ENCODE data around the gene PPM1E.
A peak's percentile ranks its signal among the peaks of the same experiment; 100 is the strongest.
"Not testable (repeated sequence)": the region's sequence is repeated elsewhere in the genome, so short reads cannot be mapped to it uniquely, and the experiment has no call there.

PPM1E gene

DNA sequence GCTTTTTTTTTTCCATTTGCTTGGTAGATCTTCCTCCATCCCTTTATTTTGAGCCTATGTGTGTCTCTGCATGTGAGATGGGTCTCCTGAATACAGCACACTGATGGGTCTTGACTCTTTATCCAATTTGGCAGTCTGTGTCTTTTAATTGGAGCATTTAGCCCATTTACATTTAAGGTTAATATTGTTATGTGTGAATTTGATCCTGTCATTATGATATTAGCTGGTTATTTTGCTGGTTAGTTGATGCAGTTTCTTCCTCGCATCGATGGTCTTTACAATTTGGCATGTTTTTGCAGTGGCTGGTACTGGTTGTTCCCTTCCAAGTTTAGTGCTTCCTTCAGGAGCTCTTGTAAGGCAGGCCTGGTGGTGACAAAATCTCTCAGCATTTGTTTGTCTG lies 94.5 kb downstream of the PPM1E start:
- not testable (repeated sequence) for DNase-seq

- DNase-seq = no peak
These were observed 109.6 kb downstream of the PPM1E start for GRCh38 chr17:58865301-58865700.

DNA sequence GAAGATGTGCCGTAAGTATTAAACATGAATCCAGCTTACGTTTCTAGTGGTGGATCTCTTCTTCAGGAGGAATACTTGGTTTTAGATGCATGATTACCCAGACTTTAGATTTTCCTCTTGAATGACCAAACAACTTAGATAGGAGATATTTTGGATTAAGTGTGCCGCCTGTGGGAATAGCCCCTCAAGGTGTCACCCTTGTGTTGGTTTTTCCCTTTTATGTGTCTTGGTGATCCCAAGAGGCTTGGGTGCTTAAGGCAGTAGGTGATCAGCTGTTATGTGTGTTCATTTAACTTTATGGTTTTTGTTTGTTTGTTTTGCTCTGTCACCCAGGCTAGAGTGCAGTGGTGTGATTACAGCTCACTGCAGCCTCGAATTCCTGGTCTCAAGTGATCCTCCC lies 115.1 kb downstream of the PPM1E start:
- peak; percentile 10 for DNase-seq

DNA sequence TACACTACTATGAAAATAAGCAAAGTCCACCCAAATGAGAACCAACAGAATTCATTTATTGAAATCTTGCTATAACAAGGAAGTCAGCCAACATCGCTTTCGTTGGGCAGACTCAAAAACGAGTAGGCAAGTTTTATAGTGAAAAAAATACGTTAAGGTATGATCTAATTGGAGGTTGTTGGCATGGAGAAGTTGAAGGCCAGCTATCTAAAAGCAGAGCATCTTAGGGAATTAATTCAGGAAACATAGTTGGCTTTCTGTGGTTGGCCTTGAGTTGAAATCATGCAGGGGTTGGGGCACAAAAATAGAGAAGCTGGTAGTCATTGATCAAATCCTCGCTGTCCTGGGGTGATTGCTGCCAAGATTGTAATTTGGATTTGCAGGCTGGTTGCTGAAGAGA lies 118.3 kb downstream of the PPM1E start:
- no peak for DNase-seq

GRCh38 chr17:58875261-58875660 lies 119.6 kb downstream of the PPM1E start:
- no peak for DNase-seq

DNA sequence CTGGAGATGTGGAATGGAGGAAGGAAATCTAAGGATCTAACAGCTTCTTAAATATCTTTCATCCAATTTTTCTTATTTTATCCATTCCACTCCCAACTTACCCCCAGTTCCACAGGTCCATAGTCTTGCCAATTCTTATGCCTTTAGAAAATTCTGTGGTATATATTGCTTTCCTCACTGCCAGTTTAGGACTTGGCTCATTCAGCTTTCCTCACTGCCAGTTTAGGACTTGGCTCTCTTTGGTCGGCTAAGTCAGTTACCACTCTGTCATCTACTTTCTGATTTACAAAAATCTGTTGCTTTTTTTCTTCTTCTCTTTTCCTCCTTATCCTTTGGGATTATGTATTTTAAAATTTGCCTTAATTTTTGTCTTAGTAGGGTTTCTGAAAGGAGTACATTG lies 128.5 kb downstream of the PPM1E start:
- DNase-seq = no peak

DNA sequence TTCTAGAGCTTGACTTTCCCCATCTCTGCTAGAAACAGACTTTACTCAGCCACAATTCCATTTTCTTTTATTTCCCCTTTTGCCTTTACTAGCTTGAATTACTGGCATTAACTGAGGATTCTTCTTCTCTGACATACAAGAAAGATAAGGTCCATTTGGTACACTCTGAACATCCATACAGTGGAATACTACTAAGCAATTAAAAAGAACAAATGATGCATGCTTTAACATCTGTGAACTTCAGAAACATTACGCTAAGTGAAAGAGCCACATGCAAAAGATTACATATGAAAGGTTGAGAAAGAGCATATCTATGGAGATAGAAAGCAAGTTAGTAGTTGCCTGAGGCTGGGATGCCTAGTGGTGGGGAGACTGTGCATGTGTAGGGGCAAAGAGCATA lies 130.9 kb downstream of the PPM1E start:
- no peak for DNase-seq

DNA sequence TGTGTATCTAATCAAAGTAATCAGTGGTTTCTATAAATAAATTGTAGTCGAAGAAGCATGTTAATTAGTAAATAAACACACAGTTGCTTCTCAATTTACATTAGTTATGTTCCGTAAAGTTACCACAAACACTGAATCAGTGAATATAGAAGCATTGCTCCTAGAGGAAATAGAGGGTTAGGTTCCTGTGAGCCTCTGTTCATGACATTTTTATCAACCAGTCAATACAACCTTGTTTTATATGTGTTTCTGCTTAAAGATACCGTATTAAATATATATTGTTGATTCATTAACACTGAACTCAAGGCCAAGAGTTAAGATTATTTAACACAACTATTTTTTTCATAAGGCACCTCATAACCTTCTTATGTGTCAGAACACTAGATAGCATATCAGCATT lies 134.3 kb downstream of the PPM1E start:
- DNase-seq = no peak

- DNase-seq = no peak
These were observed 143.5 kb downstream of the PPM1E start for GRCh38 chr17:58899191-58899590.

DNA sequence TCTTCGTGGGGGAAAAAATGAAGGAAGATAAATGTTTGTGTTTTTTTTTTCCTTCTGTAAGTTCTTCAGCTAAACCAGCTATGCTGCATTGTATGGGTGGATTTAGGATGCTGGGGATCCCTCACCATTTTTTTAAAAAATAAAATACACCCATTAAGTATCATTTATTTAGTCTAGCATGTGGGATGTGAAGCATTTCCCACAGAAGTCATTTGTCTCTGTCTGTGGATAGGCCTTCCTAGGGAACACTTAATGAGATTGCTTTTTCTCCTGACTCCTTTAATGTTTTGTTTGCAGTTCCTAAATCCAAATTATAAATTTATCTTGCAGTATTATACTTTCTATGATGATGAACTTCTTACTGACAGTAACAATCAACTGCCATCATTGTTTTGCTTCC lies 146.7 kb downstream of the PPM1E start:
- no peak for DNase-seq

DNA sequence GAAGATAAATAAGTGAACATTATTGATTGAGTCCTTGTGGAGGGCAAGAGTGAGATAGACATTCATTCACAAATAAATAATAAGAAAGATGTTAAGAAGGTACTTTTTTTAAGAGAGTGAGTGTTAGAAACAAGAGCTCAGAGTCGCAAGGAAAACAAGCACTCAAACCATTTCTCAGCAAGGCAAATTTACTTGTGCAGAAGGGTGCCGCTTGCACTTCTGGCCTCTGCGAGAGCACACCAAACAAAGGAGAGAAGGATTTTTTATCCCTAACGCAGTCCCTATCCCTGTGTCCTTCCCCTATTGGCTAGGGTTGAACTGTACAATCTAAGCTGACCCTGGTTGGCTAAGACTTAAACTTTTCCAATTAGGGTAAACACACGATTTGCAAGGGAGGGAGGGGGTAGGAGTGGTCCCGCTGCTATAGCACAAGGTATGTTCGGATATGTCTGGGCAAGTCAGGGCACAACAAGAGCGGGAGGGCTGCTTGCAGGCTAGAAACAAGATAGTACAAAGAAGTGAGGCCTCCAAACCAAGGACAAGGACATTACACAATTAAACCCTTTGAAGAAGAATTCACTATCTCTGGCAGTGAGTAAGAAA lies 156.2 kb downstream of the PPM1E start:
- DNase-seq = peak; percentile 4

- DNase-seq = no peak
These were observed 157.9 kb downstream of the PPM1E start for GRCh38 chr17:58913552-58913951.

DNA sequence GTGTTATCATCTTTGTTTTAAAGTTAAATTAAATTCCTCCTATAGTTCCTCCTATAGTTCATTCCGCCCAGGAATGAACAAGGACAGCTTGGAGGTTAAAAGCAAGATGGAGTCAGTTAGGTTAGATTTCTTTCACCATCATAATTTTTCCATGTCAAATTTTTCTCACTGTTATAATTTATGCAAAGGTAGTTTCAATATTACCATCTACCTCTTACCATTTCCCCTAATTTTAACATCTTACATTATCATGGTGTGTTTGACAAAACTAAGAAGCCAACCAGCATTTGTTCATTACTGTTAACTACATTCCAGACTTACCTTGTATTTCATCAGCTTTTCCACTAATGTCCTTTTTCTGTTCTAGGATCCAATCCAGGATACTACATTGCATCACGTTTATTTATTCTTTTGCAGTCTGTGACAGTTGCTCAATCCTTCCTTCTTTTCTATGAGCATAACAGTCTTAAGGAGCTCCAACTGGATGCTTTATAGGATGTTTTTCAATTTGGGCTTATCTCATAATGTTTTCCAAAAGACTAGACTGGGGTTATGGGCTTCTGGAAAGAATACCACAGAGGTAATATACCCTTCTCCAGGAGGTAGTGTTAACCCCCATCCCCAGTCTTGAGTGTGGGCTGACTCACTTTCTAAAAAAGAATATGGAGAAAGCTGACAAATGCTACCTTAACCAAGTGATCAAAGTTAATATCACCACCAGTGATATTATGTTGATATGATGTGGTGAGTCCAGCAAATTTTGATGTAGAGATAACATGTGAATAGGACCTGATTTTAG lies 158.5 kb downstream of the PPM1E start:
- no peak for DNase-seq

- DNase-seq = no peak
These were observed 161.6 kb downstream of the PPM1E start for GRCh38 chr17:58917228-58917627.

DNA sequence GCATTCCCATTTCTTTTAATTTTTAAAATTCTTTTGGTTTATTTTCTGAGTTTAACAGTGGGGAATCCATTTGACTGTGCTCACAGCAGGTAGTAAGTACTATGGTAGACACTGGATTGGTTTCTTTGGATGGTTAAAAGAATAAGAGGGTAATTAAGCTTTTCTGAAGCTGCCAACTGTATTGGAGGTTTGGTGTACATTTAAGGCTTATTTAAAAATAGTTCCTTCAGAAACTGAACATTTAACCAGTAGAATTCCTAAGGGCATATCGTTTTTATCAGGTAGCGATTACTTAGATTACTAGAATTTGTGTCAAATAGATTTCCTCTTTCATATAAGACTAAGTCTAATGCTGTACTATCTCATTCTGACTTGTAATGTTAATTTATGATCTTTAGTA lies 162.4 kb downstream of the PPM1E start:
- DNase-seq = no peak

DNA sequence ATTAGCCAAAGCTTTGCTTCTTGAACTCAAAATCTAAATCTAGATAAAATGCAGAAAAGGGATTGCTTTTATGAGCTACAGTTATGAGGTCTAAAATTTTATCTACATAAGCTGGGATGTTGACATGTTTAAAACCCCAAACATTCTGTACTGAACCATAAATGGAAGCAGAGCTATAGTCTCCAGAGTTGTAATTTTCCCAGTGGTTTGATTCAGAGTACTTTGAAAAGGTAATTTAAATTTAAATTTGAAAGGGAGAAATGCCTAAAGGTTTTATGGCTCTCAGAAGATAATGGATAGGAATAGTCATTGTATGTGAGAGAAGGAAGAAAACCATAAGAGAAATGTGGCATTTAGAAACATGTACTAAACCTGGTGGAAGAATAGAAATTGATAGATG lies 163.2 kb downstream of the PPM1E start:
- DNase-seq = no peak

GRCh38 chr17:58920773-58921172 lies 165.1 kb downstream of the PPM1E start:
- no peak for DNase-seq

GRCh38 chr17:58932956-58933355 lies 177.3 kb downstream of the PPM1E start:
- DNase-seq = no peak

DNA sequence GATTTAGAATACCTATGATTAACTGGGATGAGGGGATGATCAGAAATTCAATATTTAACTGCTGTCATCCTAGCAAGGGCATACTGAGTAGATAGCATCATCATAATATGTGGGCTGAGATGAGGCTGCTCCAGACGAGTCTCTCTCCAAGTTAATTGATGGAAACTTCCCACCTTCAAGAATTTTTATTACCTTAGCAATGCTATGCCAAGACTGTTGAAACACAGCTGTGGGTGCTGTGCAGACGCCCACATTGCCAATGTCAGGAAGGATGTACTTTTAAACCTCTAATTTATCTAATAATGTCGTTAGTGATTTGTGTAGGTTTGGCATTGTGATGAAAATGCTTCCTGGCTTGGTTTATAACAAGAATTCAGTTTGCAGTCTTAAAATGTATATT lies 180.6 kb downstream of the PPM1E start:
- DNase-seq = no peak

DNA sequence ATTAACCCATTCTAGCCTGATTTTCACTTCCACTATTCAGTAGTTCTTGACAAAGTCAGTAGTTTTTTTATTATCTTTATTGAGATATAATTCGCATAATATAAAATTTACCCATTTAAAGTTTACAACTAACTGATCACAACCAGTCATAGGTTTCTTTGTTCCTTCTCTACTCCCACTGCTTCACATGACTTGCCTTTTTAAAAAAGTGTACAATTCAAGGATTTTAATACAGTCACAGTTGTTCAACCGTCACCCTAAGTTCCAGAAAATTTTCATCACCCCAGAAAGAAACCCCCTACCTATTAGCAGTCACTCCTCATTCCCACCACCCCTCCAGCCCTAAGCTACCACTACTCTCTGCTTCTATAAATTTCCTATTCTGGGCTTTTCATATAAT lies 188.5 kb downstream of the PPM1E start:
- no peak for DNase-seq

GRCh38 chr17:58947411-58947810 lies 191.8 kb downstream of the PPM1E start:
- DNase-seq = no peak

DNA sequence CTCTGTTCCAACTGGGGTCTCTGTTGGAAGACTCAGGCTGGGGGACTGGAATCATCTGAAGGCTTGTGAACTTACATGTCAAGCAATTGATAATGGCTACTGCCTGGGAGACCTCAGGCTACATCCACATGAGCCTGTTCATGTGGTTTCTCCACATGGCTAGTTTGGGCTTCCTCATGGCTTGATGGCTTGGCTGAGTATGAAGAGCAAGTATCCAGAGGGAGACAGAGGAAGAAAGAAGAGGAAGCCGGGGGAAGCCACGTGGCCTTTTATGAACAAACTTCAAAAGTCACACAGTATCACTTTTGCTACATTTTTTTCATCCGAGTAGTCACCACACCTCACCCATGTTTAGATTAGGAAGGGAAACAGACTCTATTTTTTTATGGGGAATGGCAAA lies 192.2 kb downstream of the PPM1E start:
- DNase-seq = no peak

DNA sequence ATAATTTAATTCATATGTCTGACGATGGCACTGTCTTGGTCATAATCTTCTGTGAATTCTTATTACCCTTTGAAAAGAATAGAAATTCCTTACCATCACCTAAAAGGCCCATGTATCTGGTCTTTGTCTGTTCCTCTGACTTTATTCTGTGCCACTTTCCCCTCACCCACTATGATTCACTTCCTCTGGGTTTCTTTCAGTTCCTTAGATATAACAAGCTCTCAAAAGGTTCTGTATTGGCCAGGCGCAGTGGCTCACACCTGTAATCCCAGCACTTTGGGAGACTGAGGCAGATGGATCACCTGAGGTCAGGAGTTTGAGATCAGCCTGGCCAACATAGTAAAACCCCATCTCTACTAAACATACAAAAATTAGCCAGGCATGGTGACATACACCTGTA lies 198.7 kb downstream of the PPM1E start:
- not testable (repeated sequence) for DNase-seq

- no peak for DNase-seq
These were observed 201.5 kb downstream of the PPM1E start for GRCh38 chr17:58956997-58957724.
